ENCODE measurements around the gene CRB2.

The CRB2 gene

GRCh38 chr9:123342247-123342646 is 13.8 kb upstream of the CRB2 start:
- TF ChIP-seq CTCF (conservative IDR thresholded peaks at IDR 0.05; ENCODE audit: low read depth, low read length) = no peak
- no peak for DNase-seq (ENCODE audit: low read depth)
- no peak overlapping the region for H3K4me3 ChIP-seq (ENCODE audit: low read length)

GRCh38 chr9:123343443-123344191 is 12.4 kb upstream of the CRB2 start:
- H3K4me3 ChIP-seq (ENCODE audit: low read length) = no peak overlapping the region
- DNase-seq (ENCODE audit: low read depth) = no peak
- TF ChIP-seq CTCF (conservative IDR thresholded peaks at IDR 0.05; ENCODE audit: low read depth, low read length) = no peak

GRCh38 chr9:123344192-123344949 is 11.6 kb upstream of the CRB2 start:
- no peak for TF ChIP-seq CTCF (conservative IDR thresholded peaks at IDR 0.05; ENCODE audit: low read depth, low read length)
- DNase-seq (ENCODE audit: low read depth) = no peak
- no peak overlapping the region for H3K4me3 ChIP-seq (ENCODE audit: low read length)

GRCh38 chr9:123345567-123345955 is 10.4 kb upstream of the CRB2 start:
- TF ChIP-seq CTCF (conservative IDR thresholded peaks at IDR 0.05; ENCODE audit: low read depth, low read length) = no peak
- no peak for DNase-seq (ENCODE audit: low read depth)

GRCh38 chr9:123346026-123346425 is 10.0 kb upstream of the CRB2 start:
- H3K4me3 ChIP-seq (ENCODE audit: low read length) = no peak overlapping the region

More at GRCh38 chr9:123345567-123345955, 10.4 kb upstream of the CRB2 start:
- H3K4me3 ChIP-seq (ENCODE audit: low read length) = no peak overlapping the region

GRCh38 chr9:123346826-123347225 is 9.2 kb upstream of the CRB2 start:
- no peak for DNase-seq (ENCODE audit: low read depth)
- TF ChIP-seq CTCF (conservative IDR thresholded peaks at IDR 0.05; ENCODE audit: low read depth, low read length) = no peak

More at GRCh38 chr9:123346026-123346425, 10.0 kb upstream of the CRB2 start:
- DNase-seq (ENCODE audit: low read depth) = no peak
- TF ChIP-seq CTCF (conservative IDR thresholded peaks at IDR 0.05; ENCODE audit: low read depth, low read length) = no peak

More at GRCh38 chr9:123346826-123347225, 9.2 kb upstream of the CRB2 start:
- no peak overlapping the region for H3K4me3 ChIP-seq (ENCODE audit: low read length)

Data from retinal pigment epithelial cell (primary cell).